ENCODE results near the gene SFXN5.
"Not testable (repeated sequence)": the region's sequence is repeated elsewhere in the genome, so short reads cannot be mapped to it uniquely, and the experiment has no call there.

The SFXN5 gene

GRCh38 chr2:73100956-73101355 is 29.4 kb upstream of the SFXN5 start:
- DNase-seq, result no peak

GRCh38 chr2:73099486-73099885 is 28.0 kb upstream of the SFXN5 start:
- DNase-seq, result no peak

- DNase-seq, result no peak
These were observed 24.4 kb upstream of the SFXN5 start for GRCh38 chr2:73095910-73096309.

- DNase-seq, result not testable (repeated sequence)
These were observed 22.2 kb upstream of the SFXN5 start for GRCh38 chr2:73093601-73094218.

GRCh38 chr2:73092146-73092783 is 20.8 kb upstream of the SFXN5 start:
- no peak for DNase-seq

GRCh38 chr2:73091696-73092095 is 20.2 kb upstream of the SFXN5 start:
- no peak for DNase-seq

- DNase-seq, result no peak
These were observed 19.7 kb upstream of the SFXN5 start for GRCh38 chr2:73091164-73091563.

- DNase-seq, result no peak
These were observed 17.9 kb upstream of the SFXN5 start for GRCh38 chr2:73089270-73090030.

- no peak for DNase-seq
These were observed 17.2 kb upstream of the SFXN5 start for GRCh38 chr2:73088703-73089102.

GRCh38 chr2:73088211-73088610 is 16.7 kb upstream of the SFXN5 start:
- no peak for DNase-seq

GRCh38 chr2:73087311-73087710 is 15.8 kb upstream of the SFXN5 start:
- DNase-seq, result no peak

GRCh38 chr2:73085691-73086090 is 14.2 kb upstream of the SFXN5 start:
- peak; percentile 4 for DNase-seq

GRCh38 chr2:73084971-73085370 is 13.5 kb upstream of the SFXN5 start:
- DNase-seq, result no peak

- no peak for DNase-seq
These were observed 12.6 kb upstream of the SFXN5 start for GRCh38 chr2:73083886-73084800.

- DNase-seq, result no peak
These were observed 11.3 kb upstream of the SFXN5 start for GRCh38 chr2:73082523-73083410.

- DNase-seq, result no peak
These were observed 9.7 kb upstream of the SFXN5 start for GRCh38 chr2:73081181-73081671.

- no peak for DNase-seq
These were observed 9.0 kb upstream of the SFXN5 start for GRCh38 chr2:73080321-73081131.

GRCh38 chr2:73079636-73080035 is 8.1 kb upstream of the SFXN5 start:
- no peak for DNase-seq

- no peak for DNase-seq
These were observed 7.2 kb upstream of the SFXN5 start for GRCh38 chr2:73078457-73079411.

- DNase-seq, result no peak
These were observed 5.9 kb upstream of the SFXN5 start for GRCh38 chr2:73077424-73077795.
